Mesenchymal stem cell (in vitro differentiated cells and primary cell): ENCODE data around the gene STK32C.

Experiments
- DNase-seq: peaks from one replicate; pipeline ENCODE4 v3.0.0-alpha.2; 2013
- H2AFZ ChIP-seq: one replicate; pipeline ENCODE4 v1.6.1; 2013; ENCODE audit warnings: low read depth, mild to moderate bottlenecking, control low read depth, inconsistent platforms, low read length, moderate library complexity
- H2AK5ac ChIP-seq: 2 replicates; pipeline ENCODE4 v1.6.1; 2013; ENCODE audit warnings: low read length, moderate library complexity, mild to moderate bottlenecking, inconsistent platforms; ENCODE audit not compliant: severe bottlenecking
- H2BK120ac ChIP-seq: one replicate; pipeline ENCODE4 v1.6.1; 2013; ENCODE audit warnings: low read depth, mild to moderate bottlenecking, inconsistent platforms, low read length, moderate library complexity
- H2BK12ac ChIP-seq, 2 experiments: one replicate each; pipeline ENCODE4 v1.6.1; 2013; ENCODE audit warnings: inconsistent platforms in 2 of 2, low read length in 2 of 2, mild to moderate bottlenecking in 2 of 2, moderate library complexity in 2 of 2, control low read depth in 1 of 2
- H2BK15ac ChIP-seq: one replicate; pipeline ENCODE4 v1.6.1; 2013; ENCODE audit warnings: mild to moderate bottlenecking, low read depth, inconsistent platforms; ENCODE audit not compliant: poor library complexity, severe bottlenecking
- H2BK5ac ChIP-seq: 2 replicates; pipeline ENCODE4 v1.6.1; 2013; ENCODE audit warnings: low read depth, mild to moderate bottlenecking, low read length, control low read depth, inconsistent platforms; ENCODE audit not compliant: poor library complexity, severe bottlenecking
- H3K14ac ChIP-seq, 2 experiments: one replicate each; pipeline ENCODE4 v1.6.1; 2013; ENCODE audit warnings: inconsistent platforms in 2 of 2, low read length in 2 of 2, control low read depth in 1 of 2, mild to moderate bottlenecking in 1 of 2, moderate library complexity in 1 of 2
- H3K18ac ChIP-seq, 2 experiments: one replicate each; pipeline ENCODE4 v1.6.1; 2013; ENCODE audit warnings: inconsistent platforms in 2 of 2, low read length in 2 of 2, control low read depth in 1 of 2, low read depth in 1 of 2, mild to moderate bottlenecking in 1 of 2
- H3K23ac ChIP-seq, 2 experiments: one replicate each; pipeline ENCODE4 v1.6.1; 2013; ENCODE audit warnings: inconsistent platforms in 2 of 2, low read length in 2 of 2, mild to moderate bottlenecking in 2 of 2, moderate library complexity in 2 of 2, control low read depth in 1 of 2
- H3K27ac ChIP-seq: 2 replicates; pipeline ENCODE4 v1.5.1; 2013; ENCODE audit warnings: mild to moderate bottlenecking, moderate library complexity, low read length, control low read depth, inconsistent platforms; ENCODE audit not compliant: poor library complexity, severe bottlenecking
- H3K27me3 ChIP-seq, 2 experiments: 2 replicates each; pipeline versions ENCODE4 v1.6.1 to v1.7.0; 2013; ENCODE audit warnings: low read length in 2 of 2, mild to moderate bottlenecking in 2 of 2, moderate library complexity in 2 of 2, control low read depth in 1 of 2, inconsistent platforms in 1 of 2; ENCODE audit not compliant: control insufficient read depth in 1 of 2, insufficient read depth in 1 of 2
- H3K36me3 ChIP-seq, 2 experiments: 2 replicates each; pipeline versions ENCODE4 v1.6.1 to v1.7.0; 2013; ENCODE audit warnings: low read length in 2 of 2, control low read depth in 1 of 2, inconsistent platforms in 1 of 2, low read depth in 1 of 2, mild to moderate bottlenecking in 1 of 2; ENCODE audit not compliant: insufficient read depth in 2 of 2, control insufficient read depth in 1 of 2
- H3K4ac ChIP-seq, 2 experiments: one replicate each; pipeline ENCODE4 v1.6.1; 2013; ENCODE audit warnings: inconsistent platforms in 2 of 2, low read length in 2 of 2, mild to moderate bottlenecking in 2 of 2, moderate library complexity in 2 of 2, control low read depth in 1 of 2, low read depth in 1 of 2
- H3K4me1 ChIP-seq: 2 replicates; pipeline ENCODE4 v1.6.1; 2013; ENCODE audit warnings: low read depth, low read length, control low read depth; ENCODE audit not compliant: control insufficient read depth, insufficient read depth
- H3K4me2 ChIP-seq: 2 replicates; pipeline ENCODE4 v1.6.1; 2013; ENCODE audit warnings: low read length, mild to moderate bottlenecking, inconsistent platforms; ENCODE audit not compliant: poor library complexity, severe bottlenecking
- H3K4me3 ChIP-seq, 2 experiments: 2 replicates each; pipeline versions ENCODE4 v1.5.1 to v1.7.0; 2013; ENCODE audit warnings: low read length in 2 of 2, mild to moderate bottlenecking in 2 of 2, control low read depth in 1 of 2, low read depth in 1 of 2; ENCODE audit not compliant: insufficient read depth in 1 of 2
- H3K79me1 ChIP-seq: replicated peaks from 2 replicates; pipeline ENCODE4 v1.6.1; 2013; ENCODE audit warnings: mild to moderate bottlenecking, control low read depth, low read length, inconsistent platforms; ENCODE audit not compliant: poor library complexity, severe bottlenecking
- H3K9ac ChIP-seq: 2 replicates; pipeline ENCODE4 v1.7.0; 2013; ENCODE audit warnings: mild to moderate bottlenecking, low read length, moderate library complexity
- H3K9me3 ChIP-seq: 2 replicates; pipeline ENCODE4 v1.7.0; 2013; ENCODE audit warnings: mild to moderate bottlenecking, low read length; ENCODE audit not compliant: control insufficient read depth
- H4K8ac ChIP-seq: one replicate; pipeline ENCODE4 v1.6.1; 2013; ENCODE audit warnings: inconsistent platforms, mild to moderate bottlenecking, low read length, moderate library complexity
- H4K91ac ChIP-seq: one replicate; pipeline ENCODE4 v1.6.1; 2013; ENCODE audit warnings: mild to moderate bottlenecking, low read length, inconsistent platforms
- WGBS: methylation state at CpG from one replicate; pipeline ENCODE4 v1.1.7; 2013; ENCODE audit warnings: mixed read lengths; 5-methylcytosine and 5-hydroxymethylcytosine counted together

The STK32C gene

DNA sequence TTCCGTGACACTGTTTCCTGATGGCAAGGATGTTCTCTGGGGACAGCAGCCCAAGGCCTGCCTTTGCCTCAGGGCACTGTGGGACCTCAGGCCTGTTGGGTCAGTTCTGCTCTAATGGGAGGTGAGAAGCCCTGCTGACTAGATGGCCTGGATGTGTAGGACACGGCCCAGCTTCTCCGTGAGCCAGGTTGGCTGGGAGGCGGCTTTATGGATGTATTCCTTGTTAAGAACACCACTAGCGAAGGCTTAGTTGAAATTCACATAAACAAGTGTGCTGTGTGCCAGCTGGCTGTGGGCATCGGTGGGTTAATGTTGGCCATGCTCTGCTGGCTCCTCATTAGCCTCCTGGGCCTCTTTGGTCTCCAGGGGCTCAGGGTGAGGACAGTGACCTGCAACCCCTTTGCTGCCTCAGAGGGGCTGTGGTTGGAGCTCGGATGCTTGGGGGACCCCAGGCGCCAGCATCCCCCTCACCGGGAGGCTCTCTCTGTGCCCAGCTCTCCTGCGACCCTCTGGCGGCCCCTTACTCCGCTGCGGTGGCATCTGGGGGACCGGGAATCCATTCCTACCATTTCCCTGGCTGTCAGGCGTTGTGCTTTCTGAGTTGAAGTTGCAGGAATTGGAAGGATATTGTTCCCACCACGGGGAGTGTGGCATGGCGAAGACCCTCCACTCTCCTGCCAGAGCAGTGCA, 143.8 kb downstream of the STK32C start:
- Histone ChIP-seq H2AFZ (no peak overlapping the region), H2BK15ac (no peak overlapping the region), H3K23ac (no peak overlapping the region), H3K4me3 (no peak overlapping the region), H3K4ac (no peak overlapping the region), H3K79me1 (no peaks in the 10 kb centered on the region), H3K14ac (no peak overlapping the region), H2AK5ac (no peak overlapping the region), H3K18ac (no peak overlapping the region), H3K36me3 (no peaks in the 10 kb centered on the region), H4K8ac (no peak overlapping the region), H2BK12ac (no peak overlapping the region), H3K9ac (no peak overlapping the region), H2BK5ac (no peak overlapping the region), H3K27me3 (peaks cover 15 to 38% of the 10 kb centered on the region in 2 experiments), H2BK120ac (no peak overlapping the region), H3K27ac (no peak overlapping the region), H3K4me2 (no peak overlapping the region), H4K91ac (peak overlapping the region; percentile 11), H3K4me1 (peaks cover 2% of the 10 kb centered on the region), H3K9me3 (no peaks in the 10 kb centered on the region)
- WGBS = 80% methylated on average over 17 of the region's 17 CpGs
- no peak for DNase-seq

DNA sequence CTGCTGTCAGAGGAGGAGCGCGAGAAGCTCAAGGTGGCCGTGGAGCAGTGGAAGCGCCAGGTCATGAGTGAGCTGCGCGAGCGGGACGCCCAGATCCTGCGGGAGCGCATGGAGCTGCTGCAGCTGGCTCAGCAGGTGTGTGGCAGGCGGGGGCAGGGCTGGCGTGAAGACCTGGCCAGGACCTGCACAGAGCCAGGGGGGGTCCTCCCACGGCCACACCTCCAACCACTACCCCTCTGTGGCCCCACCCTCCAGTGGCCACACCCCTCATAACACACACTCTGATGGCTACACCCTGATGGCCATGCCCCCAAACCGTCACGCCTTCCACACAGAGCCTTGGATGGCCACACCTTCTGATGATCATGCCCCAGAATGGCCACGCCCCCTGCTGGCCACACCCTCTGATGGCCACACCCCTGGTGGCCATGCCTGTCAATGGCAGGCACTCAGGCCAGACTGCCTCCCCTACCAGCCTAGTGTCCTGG, 144.4 kb downstream of the STK32C start:
- no peaks in the 10 kb centered on the region for H3K36me3 ChIP-seq

DNA sequence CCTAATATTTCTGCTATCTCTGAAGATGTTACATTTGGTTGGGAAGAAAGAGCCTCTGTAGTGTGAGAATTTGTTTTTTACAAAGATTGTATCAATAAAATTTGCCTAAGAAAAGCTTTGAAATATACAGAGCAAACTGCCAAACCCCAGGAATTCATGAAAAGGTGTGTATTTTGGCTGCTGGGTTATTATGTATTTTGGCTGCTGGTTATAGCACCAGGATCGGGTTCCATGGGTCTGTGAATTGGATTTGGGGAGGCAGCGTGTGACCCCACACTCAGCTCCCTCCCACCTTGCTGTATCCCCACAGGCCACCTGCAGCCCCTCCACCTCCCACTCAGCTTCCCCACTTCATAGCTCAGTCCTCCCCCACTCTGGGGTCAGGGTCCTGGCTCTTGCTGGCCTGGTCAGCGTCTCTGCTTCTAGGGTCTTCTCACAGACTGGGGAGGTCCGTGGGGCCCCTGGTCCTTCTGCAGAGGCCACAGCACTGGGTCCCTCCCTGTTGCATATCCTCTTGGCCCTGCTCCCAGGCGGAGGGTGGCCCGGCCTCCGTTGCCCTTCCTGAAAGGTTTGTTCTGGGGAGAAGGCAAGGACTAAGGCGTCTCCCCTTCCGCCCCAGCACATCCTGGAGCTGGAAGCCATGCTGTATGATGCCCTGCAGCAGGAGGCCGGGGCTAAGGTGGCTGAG, 145.0 kb downstream of the STK32C start:
- Histone ChIP-seq H2AFZ (no peak overlapping the region), H3K27ac (no peak overlapping the region), H4K8ac (no peak overlapping the region), H3K4ac (no peak overlapping the region), H2BK120ac (no peak overlapping the region), H2BK15ac (no peak overlapping the region), H3K4me3 (no peak overlapping the region), H3K18ac (no peak overlapping the region), H2BK12ac (no peak overlapping the region), H3K9ac (no peak overlapping the region), H3K14ac (no peak overlapping the region), H3K36me3 (no peaks in the 10 kb centered on the region), H3K4me2 (no peak overlapping the region), H3K23ac (no peak overlapping the region), H3K4me1 (peaks cover 4% of the 10 kb centered on the region), H3K9me3 (no peaks in the 10 kb centered on the region), H3K27me3 (peaks cover 15 to 34% of the 10 kb centered on the region in 2 experiments), H3K79me1 (no peaks in the 10 kb centered on the region), H2BK5ac (no peak overlapping the region), H4K91ac (no peak overlapping the region), H2AK5ac (no peak overlapping the region)
- WGBS = 68% methylated on average over 10 of the region's 10 CpGs
- DNase-seq = no peak

More for the DNA sequence above, 144.4 kb downstream of the STK32C start:
- Histone ChIP-seq H4K91ac (peak overlapping the region; percentile 11), H2BK15ac (no peak overlapping the region), H3K27me3 (peaks cover 15 to 38% of the 10 kb centered on the region in 2 experiments), H2BK120ac (no peak overlapping the region), H2BK5ac (no peak overlapping the region), H3K14ac (no peak overlapping the region), H3K23ac (no peak overlapping the region), H3K4me1 (peaks cover 4% of the 10 kb centered on the region), H3K4me3 (no peak overlapping the region), H3K27ac (no peak overlapping the region), H3K18ac (no peak overlapping the region), H2BK12ac (no peak overlapping the region), H3K9me3 (no peaks in the 10 kb centered on the region), H2AFZ (no peak overlapping the region), H2AK5ac (no peak overlapping the region), H3K79me1 (no peaks in the 10 kb centered on the region), H3K4ac (no peak overlapping the region), H3K4me2 (no peak overlapping the region), H4K8ac (no peak overlapping the region), H3K9ac (no peak overlapping the region)
- DNase-seq = no peak
- whole genome bisulfite sequencing = 46% methylated on average over 16 of the region's 16 CpGs

DNA sequence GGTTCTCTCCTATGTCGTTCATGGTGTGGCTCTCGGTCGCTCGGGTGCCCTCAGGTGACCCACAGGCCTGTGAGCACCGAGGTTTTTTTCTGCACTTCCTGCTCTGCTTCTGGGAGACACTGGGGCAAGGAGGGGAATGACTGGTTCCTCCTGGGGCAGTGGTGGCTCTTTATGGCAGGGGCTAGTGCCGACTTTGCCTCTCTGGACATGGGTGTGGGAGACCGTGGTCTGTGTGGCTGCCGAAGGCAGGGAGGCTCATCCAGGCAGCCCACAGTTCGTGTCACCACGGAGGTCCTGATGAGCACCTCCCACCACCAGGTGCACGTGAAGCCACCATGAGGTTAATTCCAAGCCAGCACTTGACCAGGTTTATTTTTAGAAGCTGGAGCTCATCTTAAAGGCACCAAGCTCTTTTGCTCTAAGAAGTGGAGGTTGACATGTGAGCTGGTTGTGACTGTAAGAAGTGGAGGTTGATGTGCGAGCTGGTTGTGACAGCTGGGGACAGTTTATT, 145.7 kb downstream of the STK32C start:
- peaks cover 15 to 34% of the 10 kb centered on the region in 2 experiments for H3K27me3 ChIP-seq
- no peak overlapping the region for H4K8ac ChIP-seq
- H3K4me2 ChIP-seq = no peak overlapping the region
- H2BK15ac ChIP-seq = no peak overlapping the region
- no peak overlapping the region for H2BK5ac ChIP-seq
- H3K4me3 ChIP-seq = no peak overlapping the region
- no peak overlapping the region for H3K18ac ChIP-seq
- H3K4me1 ChIP-seq = peaks cover 4% of the 10 kb centered on the region
- no peak overlapping the region for H2BK12ac ChIP-seq
- no peak overlapping the region for H2BK120ac ChIP-seq
- no peak overlapping the region for H3K23ac ChIP-seq
- DNase-seq = no peak
- no peak overlapping the region for H2AFZ ChIP-seq
- no peaks in the 10 kb centered on the region for H3K36me3 ChIP-seq
- no peak overlapping the region for H3K9ac ChIP-seq
- H2AK5ac ChIP-seq = no peak overlapping the region
- no peak overlapping the region for H4K91ac ChIP-seq
- no peaks in the 10 kb centered on the region for H3K9me3 ChIP-seq
- H3K27ac ChIP-seq = no peak overlapping the region
- H3K4ac ChIP-seq = no peak overlapping the region
- no peaks in the 10 kb centered on the region for H3K79me1 ChIP-seq
- H3K14ac ChIP-seq = no peak overlapping the region
- 73% methylated on average over 12 of the region's 12 CpGs for WGBS
